Measurements from ENCODE around the gene CEP152. TPM values are rescaled to one million over a fixed set of nuclear protein-coding genes. Genes with fewer than 3 reads are reported as not detected.

CEP152 gene
- total and polyA plus RNA-seq, 2 of the 13 experiments (the other 11 are each of a cell fraction or from before 2014, with no cell fraction given): 1.3 to 14.7 TPM

- TF ChIP-seq NFYB (CRISPR knock-in tag; IDR thresholded peaks at IDR 0.05) (peak; percentile 99), ZNF615 (CRISPR knock-in tag; IDR thresholded peaks at IDR 0.05; ENCODE audit: borderline replicate concordance) (no peak), ZFP41 (CRISPR knock-in tag; IDR thresholded peaks at IDR 0.05; ENCODE audit: borderline replicate concordance) (no peak), MBD4 (IDR thresholded peaks at IDR 0.05; ENCODE audit: borderline replicate concordance, low read length) (no peak), FOSL2 (CRISPR knock-in tag; IDR thresholded peaks at IDR 0.05) (no peak; the same call in 1 of the 2 replicates), GATAD1 (CRISPR knock-in tag; IDR thresholded peaks at IDR 0.05) (peak; percentile 57), RARG (CRISPR knock-in tag; IDR thresholded peaks at IDR 0.05; ENCODE audit: low read depth) (no peak), RFX5 (IDR thresholded peaks at IDR 0.05; ENCODE audit: low read depth, low read length) (no peak; the same call in 1 of the 2 replicates), ZNF33B (CRISPR knock-in tag; IDR thresholded peaks at IDR 0.05) (no peak), RAD51 (IDR thresholded peaks at IDR 0.05; ENCODE audit: borderline replicate concordance) (no peak), ZNF543 (CRISPR knock-in tag; IDR thresholded peaks at IDR 0.05) (peak; percentile 53; the same call in 1 of the 2 replicates), WIZ (CRISPR knock-in tag; IDR thresholded peaks at IDR 0.05) (no peak), ZBTB21 (CRISPR knock-in tag; IDR thresholded peaks at IDR 0.05) (peak; percentile 66; the same call in 1 of the 2 replicates), KAT2B (IDR thresholded peaks at IDR 0.05; ENCODE audit: borderline replicate concordance, low read depth, low read length) (no peak), TIGD3 (CRISPR knock-in tag; IDR thresholded peaks at IDR 0.05; ENCODE audit: borderline replicate concordance) (no peak), NFATC3 (CRISPR knock-in tag; IDR thresholded peaks at IDR 0.05) (no peak), ZNF580 (CRISPR knock-in tag; IDR thresholded peaks at IDR 0.05; ENCODE audit: borderline replicate concordance, low read depth) (peak; percentile 54; the same call in 1 of the 2 replicates), FOXA3 (CRISPR knock-in tag; IDR thresholded peaks at IDR 0.05) (no peak), RAD21 (CRISPR knock-in tag; IDR thresholded peaks at IDR 0.05) (no peak), SP1 (IDR thresholded peaks at IDR 0.05) (no peak), SP1 (CRISPR knock-in tag; IDR thresholded peaks at IDR 0.05) (peak; percentile 89), JUND (CRISPR knock-in tag; IDR thresholded peaks at IDR 0.05) (no peak), THAP8 (CRISPR knock-in tag; IDR thresholded peaks at IDR 0.05; ENCODE audit: borderline replicate concordance) (no peak), YEATS4 (CRISPR knock-in tag; IDR thresholded peaks at IDR 0.05; ENCODE audit: borderline replicate concordance) (peak; percentile 35)
- TF ChIP-seq, protein P1, sequence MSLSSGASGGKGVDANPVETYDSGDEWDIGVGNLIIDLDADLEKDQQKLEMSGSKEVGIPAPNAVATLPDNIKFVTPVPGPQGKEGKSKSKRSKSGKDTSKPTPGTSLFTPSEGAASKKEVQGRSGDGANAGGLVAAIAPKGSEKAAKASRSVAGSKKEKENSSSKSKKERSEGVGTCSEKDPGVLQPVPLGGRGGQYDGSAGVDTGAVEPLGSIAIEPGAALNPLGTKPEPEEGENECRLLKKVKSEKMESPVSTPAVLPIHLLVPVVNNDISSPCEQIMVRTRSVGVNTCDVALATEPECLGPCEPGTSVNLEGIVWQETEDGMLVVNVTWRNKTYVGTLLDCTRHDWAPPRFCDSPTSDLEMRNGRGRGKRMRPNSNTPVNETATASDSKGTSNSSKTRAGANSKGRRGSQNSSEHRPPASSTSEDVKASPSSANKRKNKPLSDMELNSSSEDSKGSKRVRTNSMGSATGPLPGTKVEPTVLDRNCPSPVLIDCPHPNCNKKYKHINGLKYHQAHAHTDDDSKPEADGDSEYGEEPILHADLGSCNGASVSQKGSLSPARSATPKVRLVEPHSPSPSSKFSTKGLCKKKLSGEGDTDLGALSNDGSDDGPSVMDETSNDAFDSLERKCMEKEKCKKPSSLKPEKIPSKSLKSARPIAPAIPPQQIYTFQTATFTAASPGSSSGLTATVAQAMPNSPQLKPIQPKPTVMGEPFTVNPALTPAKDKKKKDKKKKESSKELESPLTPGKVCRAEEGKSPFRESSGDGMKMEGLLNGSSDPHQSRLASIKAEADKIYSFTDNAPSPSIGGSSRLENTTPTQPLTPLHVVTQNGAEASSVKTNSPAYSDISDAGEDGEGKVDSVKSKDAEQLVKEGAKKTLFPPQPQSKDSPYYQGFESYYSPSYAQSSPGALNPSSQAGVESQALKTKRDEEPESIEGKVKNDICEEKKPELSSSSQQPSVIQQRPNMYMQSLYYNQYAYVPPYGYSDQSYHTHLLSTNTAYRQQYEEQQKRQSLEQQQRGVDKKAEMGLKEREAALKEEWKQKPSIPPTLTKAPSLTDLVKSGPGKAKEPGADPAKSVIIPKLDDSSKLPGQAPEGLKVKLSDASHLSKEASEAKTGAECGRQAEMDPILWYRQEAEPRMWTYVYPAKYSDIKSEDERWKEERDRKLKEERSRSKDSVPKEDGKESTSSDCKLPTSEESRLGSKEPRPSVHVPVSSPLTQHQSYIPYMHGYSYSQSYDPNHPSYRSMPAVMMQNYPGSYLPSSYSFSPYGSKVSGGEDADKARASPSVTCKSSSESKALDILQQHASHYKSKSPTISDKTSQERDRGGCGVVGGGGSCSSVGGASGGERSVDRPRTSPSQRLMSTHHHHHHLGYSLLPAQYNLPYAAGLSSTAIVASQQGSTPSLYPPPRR (CRISPR knock-in tag; IDR thresholded peaks at IDR 0.05; ENCODE audit: borderline replicate concordance): 0 out of 2 replicates have a peak, but pooled peaks have one; percentile 25
Measured at GRCh38 chr15:48810414-48811324, at the start of gene CEP152 (continued).
